GM12878 (cell line): ENCODE measurements around the gene CKAP5. TPM values are rescaled to one million over a fixed set of nuclear protein-coding genes. Genes with fewer than 3 reads are reported as not detected.

Source experiments
- ATAC-seq: fragments of 200-7000 bp; cut with Tn5 transposase; 3 replicates; pipeline ENCODE4 v1.9.1; 2020; ENCODE audit warnings: mild to moderate bottlenecking, moderate library complexity
- BruUV-seq: library from RNA; stranded (reverse); fragments of 400-500 nt; replicated peaks from 2 replicates; lab custom pipeline; 2021; lab: Mats Ljungman, UMichigan
- CTCF ChIA-PET: fragments of 300-600 bp; sonication (Branson Sonifier 250); formaldehyde crosslinking; extraction: SDS; loops from one replicate; lab custom pipeline; 2021; ENCODE audit warnings: inconsistent platforms; lab: Yijun Ruan, JAX
- POLR2A ChIA-PET: fragments of 350-600 bp; formaldehyde crosslinking; extraction: SDS; loops from one replicate; lab custom pipeline; 2021; ENCODE audit warnings: inconsistent platforms; lab: Charles Lee
- RAD21 ChIA-PET: fragments of 300-600 bp; sonication (Branson Sonifier 250); formaldehyde crosslinking; loops from one replicate; lab custom pipeline; 2023; ENCODE audit warnings: antibody characterized with exemption; ENCODE audit not compliant: unreplicated experiment; lab: Charles Lee
- SMC1A ChIA-PET: fragments of 300-600 bp; sonication (Branson Sonifier 250); formaldehyde crosslinking; loops from one replicate; lab custom pipeline; 2023; ENCODE audit not compliant: unreplicated experiment, uncharacterized antibody; lab: Charles Lee
- DNase-seq: peaks from one replicate; pipeline ENCODE4 v3.0.0-alpha.2; 2011; ENCODE audit warnings: low read depth, low spot score
- FAIRE-seq: peaks from 3 replicates; lab custom pipeline; 2011; peaks lifted over from hg19 to GRCh38; lab: Jason Lieb, UNC
- H2AFZ ChIP-seq: 2 replicates; pipeline ENCODE4 v1.6.0; 2011; ENCODE audit warnings: low read depth, low read length, control low read depth; ENCODE audit not compliant: control insufficient read depth
- H3K27ac ChIP-seq: 2 replicates; pipeline ENCODE4 v1.5.1; 2011; ENCODE audit warnings: control low read depth; ENCODE audit not compliant: control insufficient read depth, insufficient read depth
- H3K27me3 ChIP-seq, 2 experiments: replicated peaks in 1 of 2; 2 replicates each; pipeline versions ENCODE4 v1.6.0 to v1.6.1; 2011; ENCODE audit warnings: low read length in 1 of 2; ENCODE audit not compliant: control insufficient read depth in 2 of 2, insufficient read depth in 2 of 2
- H3K36me3 ChIP-seq, 2 experiments: 2 replicates each; pipeline ENCODE4 v1.5.1; 2011; ENCODE audit warnings: low read length in 1 of 2; ENCODE audit not compliant: control insufficient read depth in 2 of 2, insufficient read depth in 2 of 2
- H3K4me1 ChIP-seq: 2 replicates; pipeline ENCODE4 v1.6.1; 2011; ENCODE audit warnings: mild to moderate bottlenecking, low read length, moderate library complexity, mixed read lengths; ENCODE audit not compliant: control insufficient read depth, insufficient read depth
- H3K4me2 ChIP-seq: 2 replicates; pipeline ENCODE4 v1.6.0; 2011; ENCODE audit warnings: control low read depth; ENCODE audit not compliant: control insufficient read depth, insufficient read depth
- H3K4me3 ChIP-seq: fragments of 200-600 bp; sonication (generic); 2 replicates; pipeline ENCODE4 v1.5.1; 2016
- H3K79me2 ChIP-seq: 2 replicates; pipeline ENCODE4 v1.6.0; 2011; ENCODE audit warnings: low read length; ENCODE audit not compliant: control insufficient read depth, insufficient read depth
- H3K9ac ChIP-seq: 2 replicates; pipeline ENCODE4 v1.8.0; 2011; ENCODE audit warnings: low read length, control low read depth, mixed read lengths; ENCODE audit not compliant: control insufficient read depth, insufficient read depth
- H3K9me3 ChIP-seq: replicated peaks from 3 replicates; pipeline ENCODE4 v1.5.1; 2011; ENCODE audit warnings: mild to moderate bottlenecking, low read length; ENCODE audit not compliant: control insufficient read depth, insufficient read depth
- H4K20me1 ChIP-seq: 2 replicates; pipeline ENCODE4 v1.6.0; 2011; ENCODE audit not compliant: control insufficient read depth, insufficient read depth
- CREM ChIP-seq: IDR thresholded peaks from 2 replicates; pipeline ENCODE4 v1.6.1; 2014; ENCODE audit warnings: antibody characterized with exemption, low read depth
- ETV6 ChIP-seq, 2 experiments: fragments of 450-650 bp in 1 of 2; IDR thresholded peaks in 1 of 2; conservative IDR thresholded peaks in 1 of 2; 2 replicates each; pipeline ENCODE4 v1.6.1; 2014; ENCODE audit warnings: antibody characterized with exemption in 1 of 2, borderline replicate concordance in 1 of 2, low read depth in 1 of 2, mild to moderate bottlenecking in 1 of 2, moderate library complexity in 1 of 2
- EZH2 ChIP-seq: IDR thresholded peaks from 2 replicates; pipeline ENCODE4 v1.6.1; 2012; ENCODE audit warnings: low read depth, mild to moderate bottlenecking, control low read depth, inconsistent platforms, low read length, borderline replicate concordance; ENCODE audit not compliant: control insufficient read depth
- HDAC6 ChIP-seq: fragments of 200-600 bp; sonication (generic); IDR thresholded peaks from one replicate; pipeline ENCODE4 v1.8.0; 2017; ENCODE audit warnings: antibody characterized with exemption; ENCODE audit not compliant: unreplicated experiment
- JUND ChIP-seq: IDR thresholded peaks from 2 replicates; pipeline ENCODE4 v1.6.1; 2012; ENCODE audit warnings: low read depth, mild to moderate bottlenecking, low read length, improper control_type of control experiment, moderate library complexity
- MYB ChIP-seq: fragments of 150-350 bp; IDR thresholded peaks from 2 replicates; pipeline ENCODE4 v1.6.1; 2014; ENCODE audit warnings: mild to moderate bottlenecking, low read depth, low read length, borderline replicate concordance
- NR2C1 ChIP-seq: fragments of 450-650 bp; IDR thresholded peaks from 2 replicates; pipeline ENCODE4 v1.6.1; 2017; ENCODE audit warnings: antibody characterized with exemption, mild to moderate bottlenecking, moderate library complexity
- PAX5 ChIP-seq: IDR thresholded peaks from 2 replicates; pipeline ENCODE4 v1.6.1; 2011; ENCODE audit warnings: low read depth, low read length, borderline replicate concordance
- RCOR1 ChIP-seq: conservative IDR thresholded peaks from 2 replicates; pipeline ENCODE4 v1.6.1; 2012; ENCODE audit warnings: low read depth, low read length, improper control_type of control experiment
- SMARCA5 ChIP-seq: fragments of 450-650 bp; IDR thresholded peaks from 2 replicates; pipeline ENCODE4 v1.6.1; 2017; ENCODE audit warnings: mild to moderate bottlenecking
- ZNF592 ChIP-seq: fragments of 450-650 bp; IDR thresholded peaks from 2 replicates; pipeline ENCODE4 v1.6.1; 2017; ENCODE audit warnings: mild to moderate bottlenecking, moderate library complexity
- WGBS: methylation state at CpG from one replicate; pipeline ENCODE4 v1.1.6; 2016; ENCODE audit warnings: low lambda C conversion rate; ENCODE audit not compliant: insufficient replicate concordance, insufficient coverage; ENCODE audit errors: missing lambda C conversion rate; 5-methylcytosine and 5-hydroxymethylcytosine counted together
- in situ Hi-C: fragments of 300-500 bp; cut with MboI; formaldehyde crosslinking; loops from 9 replicates; pipeline ENCODE4 v1.14.3; 2018; ENCODE audit warnings: mixed read lengths
- intact Hi-C: fragments of 100-400 bp; cut with micrococcal nuclease; formaldehyde crosslinking; loops from one replicate; pipeline ENCODE4 v1.14.2; 2022; ENCODE audit not compliant: unreplicated experiment
- polyA plus RNA-seq, 11 experiments: library from polyadenylated mRNA; depleted of rRNA in 4 of 11; unstranded in 6 of 11; stranded (reverse) in 5 of 11; fragments of >200 nt; fragmentation: Nextera tagmentation in 4 of 11; fragmentation: Illumina TruSeq in 1 of 11; extraction: Ambion mirVana in 4 of 11; extraction: Trizol in 1 of 11; gene quantifications; 1 replicate in 1 of 11; 2 replicates in 10 of 11; pipeline versions ENCODE4 v1.2.1 to v1.2.3, GENCODE V29; 2011 to 2016; ENCODE audit warnings: inconsistent platforms in 2 of 11, missing spikeins in 2 of 11, low read depth in 1 of 11
- total RNA-seq, 4 experiments: library from RNA; depleted of rRNA in 3 of 4; stranded (reverse); fragments of >200 nt in 3 of 4; fragmentation: Illumina TruSeq in 1 of 4; extraction: Trizol in 1 of 4; gene quantifications; 2 replicates each; pipeline versions ENCODE4 v1.2.1 to v1.2.3, GENCODE V29; 2013 to 2021

Gene CKAP5
- total and polyA plus RNA-seq, 10 of the 15 experiments (the other 5 are each of a cell fraction or from before 2014, with no cell fraction given), result 20.1 to 161 (median 79.8) TPM

GRCh38 chr11:46894506-46894905 lies 48.4 kb upstream of the CKAP5 start:
- no peak for FAIRE-seq
- POLR2A ChIA-PET, result no interaction called here

More at GRCh38 chr11:46894506-46894905, 48.4 kb upstream of the CKAP5 start:
- no peak overlapping the region for H3K4me2 ChIP-seq
- no TSS peak for BruUV-seq
- H3K36me3 ChIP-seq, result no peaks in the 10 kb centered on the region
- ChIA-PET SMC1A (interaction anchor here (0.9 to 5.8 kb wide), 2 partner anchors 81 to 259 kb away, joined by 3 to 44 read pairs; no protein-coding TSS in a partner anchor), CTCF (interaction anchor here (4.9 kb wide), 1 partner anchor 259 kb away, joined by 63 read pairs; no protein-coding TSS in a partner anchor), RAD21 (interaction anchor here (0.5 to 4.3 kb wide), 2 partner anchors 189 to 258 kb away, joined by 4 to 29 read pairs; no protein-coding TSS in a partner anchor)
- H4K20me1 ChIP-seq, result no peaks in the 10 kb centered on the region
- no peak overlapping the region for H3K27ac ChIP-seq
- no peaks in the 10 kb centered on the region for H3K4me1 ChIP-seq
- H3K27me3 ChIP-seq, result no peaks in the 10 kb centered on the region
- H3K9ac ChIP-seq, result no peak overlapping the region
- no peak overlapping the region for H2AFZ ChIP-seq
- ATAC-seq (no peak), DNase-seq (no peak)
- WGBS, result 71% methylated on average over 16 of the region's 16 CpGs
- in situ Hi-C loops (no loop called here), intact Hi-C loops (no loop called here)
- no peaks in the 10 kb centered on the region for H3K9me3 ChIP-seq
- no peak for TF ChIP-seq JUND
- TF ChIP-seq SMARCA5, result no peak
- no peak for TF ChIP-seq HDAC6
- no peak for TF ChIP-seq RCOR1
- no peak for TF ChIP-seq CREM
- TF ChIP-seq PAX5, result no peak
- no peak for TF ChIP-seq MYB
- TF ChIP-seq ZNF592, result no peak
- no peak for TF ChIP-seq NR2C1
- TF ChIP-seq EZH2, result no peak
- TF ChIP-seq ETV6 (conservative IDR thresholded peaks at IDR 0.05 in 1 of 2, IDR thresholded peaks at IDR 0.05 in 1 of 2; ENCODE audit: borderline replicate concordance in 1 of 2, low read depth in 1 of 2), result no peak
- no peak overlapping the region for H3K4me3 ChIP-seq
- no peaks in the 10 kb centered on the region for H3K79me2 ChIP-seq
